TTC549 (cell line): ENCODE results near the gene LRP1B.

Experiments
- FAIRE-seq: peaks from 2 replicates; lab custom pipeline; 2012; peaks lifted over from hg19 to GRCh38; lab: Jason Lieb, UNC

Gene LRP1B

GRCh38 chr2:141748616-141749015 lies 382.2 kb downstream of the LRP1B start:
- no peak for FAIRE-seq

- FAIRE-seq, result no peak
These were observed 389.2 kb downstream of the LRP1B start for GRCh38 chr2:141741652-141742051.

- no peak for FAIRE-seq
These were observed 393.1 kb downstream of the LRP1B start for GRCh38 chr2:141737492-141738255.

GRCh38 chr2:141736466-141736865 lies 394.4 kb downstream of the LRP1B start:
- FAIRE-seq, result no peak

DNA sequence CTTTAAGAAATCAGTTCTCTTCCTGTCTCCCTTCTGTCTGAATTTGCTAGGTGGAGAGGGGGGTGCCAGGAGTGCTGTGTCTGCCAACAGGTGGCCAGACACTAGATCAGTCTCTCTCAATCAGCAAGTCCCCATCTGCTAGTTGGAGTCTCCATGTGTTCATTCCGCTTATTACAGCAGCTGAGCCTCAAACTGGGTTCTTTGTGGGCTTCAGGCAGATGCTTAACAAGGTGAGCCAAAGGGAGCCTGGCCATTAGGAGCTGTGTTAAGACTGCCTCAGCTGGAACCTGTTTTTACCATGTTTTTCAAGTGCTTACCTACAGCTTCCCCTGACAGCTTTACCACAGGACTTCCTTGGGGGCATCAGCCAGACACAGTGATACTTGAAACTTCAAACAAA lies 401.9 kb downstream of the LRP1B start:
- no peak for FAIRE-seq

- FAIRE-seq, result no peak
These were observed 402.7 kb downstream of the LRP1B start for GRCh38 chr2:141728142-141728541.

- FAIRE-seq, result no peak
These were observed 406.4 kb downstream of the LRP1B start for GRCh38 chr2:141724426-141724825.

- no peak for FAIRE-seq
These were observed 407.0 kb downstream of the LRP1B start for GRCh38 chr2:141723814-141724213.

DNA sequence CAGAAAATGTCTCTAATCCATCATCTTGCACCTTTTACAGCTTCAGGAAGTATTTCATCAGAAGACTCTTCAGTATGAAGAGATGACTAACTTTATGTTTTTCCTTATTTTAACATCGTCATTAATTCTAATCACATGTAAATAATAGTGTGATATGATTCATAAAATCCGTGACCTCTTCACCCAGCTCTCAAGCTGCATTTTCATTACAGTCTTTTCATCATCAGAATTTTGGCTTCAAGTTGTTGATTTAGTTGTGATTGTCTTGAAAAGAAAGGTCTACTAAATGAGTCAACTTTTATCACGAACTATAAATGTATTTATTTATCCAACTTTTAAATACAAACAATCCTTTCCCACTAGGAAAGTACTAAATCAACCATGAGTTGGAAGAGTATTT lies 410.3 kb downstream of the LRP1B start:
- FAIRE-seq, result no peak

DNA sequence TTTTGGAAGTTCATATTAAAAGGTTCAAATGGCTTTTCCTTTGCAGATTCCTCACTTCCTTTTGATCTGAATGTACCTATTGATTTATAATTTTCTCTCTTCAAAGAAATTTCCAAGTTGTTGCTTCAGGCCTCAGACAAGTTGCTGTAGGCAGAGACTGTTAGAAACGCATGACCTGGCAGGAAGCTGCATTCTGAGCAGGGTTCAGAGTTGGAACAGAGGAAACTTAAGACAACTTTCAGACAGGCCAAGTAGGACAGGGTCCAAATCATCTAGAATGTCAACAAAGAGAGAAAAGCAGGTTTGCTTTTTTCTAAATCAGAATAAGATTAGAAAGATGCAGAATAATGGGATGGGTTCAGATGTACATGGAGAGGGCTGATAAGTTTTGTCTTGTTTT lies 416.3 kb downstream of the LRP1B start:
- FAIRE-seq, result no peak

DNA sequence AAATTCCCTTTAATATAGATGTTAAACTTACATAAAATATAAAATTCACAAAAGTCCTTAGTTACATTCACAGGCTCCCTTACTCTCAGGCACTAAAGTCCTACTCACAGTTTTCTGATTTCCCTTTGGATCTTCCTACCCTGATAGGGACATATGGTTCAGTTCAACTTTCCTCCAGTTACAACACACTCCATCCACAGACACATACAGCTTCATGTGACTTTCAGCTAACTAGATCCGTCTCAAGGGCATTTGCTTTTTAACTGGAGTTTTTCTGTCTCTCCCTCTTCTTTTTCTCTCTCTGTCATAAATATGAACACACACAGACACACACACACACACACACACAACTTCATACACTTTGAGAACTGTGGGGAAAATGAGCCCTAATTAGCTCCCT lies 419.2 kb downstream of the LRP1B start:
- no peak for FAIRE-seq

DNA sequence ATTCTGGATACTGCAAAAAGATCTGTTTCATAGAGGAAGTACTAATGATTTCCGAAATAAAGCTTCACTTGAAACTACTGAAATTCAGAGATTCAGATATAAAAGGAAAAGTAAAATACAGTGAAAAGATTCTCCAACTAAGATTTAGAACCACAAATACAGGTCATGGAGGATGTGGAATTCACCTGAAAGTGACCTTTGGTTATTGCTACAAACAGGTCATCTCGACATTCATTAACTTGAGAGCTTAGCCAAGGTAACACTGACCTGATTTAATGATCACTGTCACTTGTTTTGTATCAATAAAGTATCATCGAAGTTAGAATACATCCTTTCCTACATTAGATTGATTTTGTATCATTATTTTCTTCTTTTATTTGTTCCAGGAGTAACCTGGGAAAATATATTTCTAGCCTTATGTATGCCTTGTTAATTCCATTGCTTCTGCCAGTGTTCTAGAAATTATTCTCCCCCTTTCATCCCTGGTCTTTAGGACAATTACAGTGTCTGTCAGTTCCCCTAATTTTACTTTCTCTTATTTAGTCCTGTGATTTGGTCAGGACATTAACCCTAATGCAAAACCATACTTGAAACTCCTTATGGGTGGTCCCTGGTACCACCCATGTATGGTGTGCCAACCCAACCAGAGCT lies 420.1 kb downstream of the LRP1B start:
- no peak for FAIRE-seq

GRCh38 chr2:141709756-141710155 lies 421.1 kb downstream of the LRP1B start:
- no peak for FAIRE-seq

GRCh38 chr2:141707486-141707885 lies 423.3 kb downstream of the LRP1B start:
- FAIRE-seq, result no peak

DNA sequence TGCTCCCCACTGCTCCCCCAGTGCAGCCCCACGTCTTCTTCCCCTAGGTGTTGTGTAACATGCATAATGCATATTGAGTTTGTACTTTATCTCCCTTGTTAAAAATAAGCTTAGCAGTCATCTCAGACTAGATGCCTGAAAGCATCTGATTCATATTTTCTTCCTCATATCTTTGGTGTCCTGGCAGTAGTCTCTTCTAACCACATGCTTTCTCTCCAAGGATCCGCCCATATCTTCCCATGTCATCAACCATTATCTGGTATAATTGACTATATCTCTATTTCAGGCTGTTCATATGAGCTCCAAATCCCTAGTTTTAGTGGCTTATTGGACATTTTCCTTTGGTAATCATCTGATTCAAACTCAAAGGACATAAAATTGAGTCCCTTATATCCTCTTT lies 426.3 kb downstream of the LRP1B start:
- FAIRE-seq, result no peak

- no peak for FAIRE-seq
These were observed 427.3 kb downstream of the LRP1B start for GRCh38 chr2:141703501-141703900.

DNA sequence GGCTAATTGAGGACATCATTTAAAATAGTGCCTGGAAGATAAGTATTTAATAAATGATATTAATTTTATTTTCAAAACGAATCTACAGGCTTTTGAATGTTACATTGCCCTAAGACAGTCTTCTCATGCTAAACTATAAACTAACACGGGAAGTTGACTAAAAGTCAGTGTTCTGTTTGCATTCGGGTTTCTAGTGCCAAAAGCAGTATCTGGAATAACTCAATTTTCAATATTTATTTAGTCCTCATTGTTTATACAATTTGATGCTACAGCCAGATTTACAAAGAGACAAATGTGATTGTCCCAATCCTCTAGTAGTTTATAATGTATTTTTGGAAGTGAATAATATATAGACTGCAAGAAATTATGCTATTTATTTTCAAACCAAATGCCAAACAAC lies 429.2 kb downstream of the LRP1B start:
- no peak for FAIRE-seq

GRCh38 chr2:141699573-141699972 lies 431.2 kb downstream of the LRP1B start:
- FAIRE-seq, result no peak

DNA sequence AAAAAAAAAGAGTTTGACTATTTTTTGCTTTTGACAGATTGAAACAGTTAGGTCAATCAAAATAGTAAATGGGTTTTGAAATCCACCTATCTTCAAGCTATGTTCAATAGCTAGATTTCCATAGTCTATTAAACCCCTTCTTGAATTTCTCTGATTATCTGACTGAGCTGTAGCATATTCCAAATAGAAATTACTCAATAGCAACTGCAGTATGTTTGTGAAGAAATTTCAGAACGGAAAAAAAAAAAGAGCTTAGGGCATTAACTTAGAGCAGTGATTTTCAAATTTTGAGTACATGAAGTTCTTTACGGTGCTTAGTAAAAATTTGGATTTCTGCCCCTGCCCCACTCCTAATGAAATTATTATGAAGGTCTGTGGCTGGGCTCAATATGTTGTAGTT lies 432.3 kb downstream of the LRP1B start:
- FAIRE-seq, result no peak

DNA sequence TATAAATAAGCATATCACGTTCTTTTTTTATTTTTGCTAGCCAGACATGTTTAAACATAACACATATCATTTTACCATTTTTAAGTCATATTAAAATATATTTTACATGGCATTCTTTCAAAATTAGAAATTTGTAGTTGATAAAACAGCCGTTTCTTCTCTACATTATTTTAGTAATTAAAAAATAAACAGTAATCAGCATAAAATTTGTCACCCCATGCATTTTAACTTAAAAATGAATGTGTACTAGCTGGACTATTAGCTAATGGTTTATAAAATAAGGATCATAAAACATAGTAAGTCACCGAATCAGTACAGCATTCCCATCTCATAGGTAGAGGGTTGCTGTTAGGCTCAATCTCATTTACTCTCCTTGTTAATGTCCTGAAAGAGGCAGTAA lies 433.8 kb downstream of the LRP1B start:
- no peak for FAIRE-seq

- no peak for FAIRE-seq
These were observed 436.6 kb downstream of the LRP1B start for GRCh38 chr2:141694180-141694579.

DNA sequence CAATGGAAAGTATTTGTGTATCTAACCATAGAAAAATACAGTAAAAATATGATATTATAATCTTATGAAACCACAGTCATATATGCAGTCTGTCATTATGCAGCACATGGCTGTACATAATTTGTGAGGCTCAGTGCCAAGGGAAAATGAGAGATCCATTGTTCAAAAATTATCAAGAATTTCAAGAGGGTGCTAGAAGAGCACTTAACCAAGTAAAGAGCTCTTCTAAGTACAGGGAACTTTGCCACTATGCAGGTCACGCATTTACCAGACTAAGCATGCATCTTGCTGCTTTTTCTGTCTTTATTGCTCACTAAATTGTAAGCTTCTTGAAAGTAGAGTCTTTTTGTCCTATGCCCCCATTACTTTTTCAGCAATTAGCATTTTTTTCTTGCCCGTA lies 438.0 kb downstream of the LRP1B start:
- no peak for FAIRE-seq

DNA sequence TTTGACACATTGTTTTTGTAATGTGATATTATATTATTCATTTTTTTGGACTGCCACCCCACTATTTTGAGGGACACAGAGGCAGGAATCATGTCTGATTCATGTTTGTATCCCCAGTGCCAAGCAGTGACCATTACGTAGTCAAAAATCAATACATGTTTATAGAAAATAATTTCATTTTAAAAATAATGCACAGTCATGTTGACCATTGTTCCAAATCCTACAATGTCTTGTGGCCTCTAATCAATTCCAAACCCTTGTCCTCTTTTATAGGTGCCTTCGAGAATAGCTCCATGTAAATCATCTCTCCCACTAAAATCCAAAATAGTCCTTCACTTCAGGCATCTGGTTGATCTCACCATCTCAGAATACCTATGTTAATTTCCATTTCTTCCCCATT lies 454.7 kb downstream of the LRP1B start:
- FAIRE-seq, result no peak

- no peak for FAIRE-seq
These were observed 464.6 kb downstream of the LRP1B start for GRCh38 chr2:141666191-141666590.
